HCT116 (cell line): ENCODE data around the gene SERPINI2.

Source experiments
- ATF3 ChIP-seq: IDR thresholded peaks from 2 replicates; pipeline ENCODE4 v1.6.1; 2012
- CEBPB ChIP-seq: IDR thresholded peaks from 2 replicates; pipeline ENCODE4 v1.6.1; 2012; ENCODE audit warnings: low read depth
- EGR1 ChIP-seq: IDR thresholded peaks from 2 replicates; pipeline ENCODE4 v1.6.1; 2012; ENCODE audit warnings: low read depth
- ELF1 ChIP-seq: IDR thresholded peaks from 2 replicates; pipeline ENCODE4 v1.6.1; 2012; ENCODE audit warnings: low read depth, borderline replicate concordance
- FOSL1 ChIP-seq: IDR thresholded peaks from 2 replicates; pipeline ENCODE4 v1.6.1; 2012; ENCODE audit warnings: low read depth
- JUND ChIP-seq: IDR thresholded peaks from 2 replicates; pipeline ENCODE4 v1.6.1; 2012
- MAX ChIP-seq: IDR thresholded peaks from 2 replicates; pipeline ENCODE4 v1.6.1; 2012
- POLR2A ChIP-seq: IDR thresholded peaks from 2 replicates; pipeline ENCODE4 v1.7.0; 2011; ENCODE audit warnings: borderline replicate concordance; ENCODE audit not compliant: insufficient read depth, insufficient read length; ENCODE audit errors: extremely low read depth
- POLR2AphosphoS5 ChIP-seq: IDR thresholded peaks from 2 replicates; pipeline ENCODE4 v1.6.1; 2011; ENCODE audit warnings: mild to moderate bottlenecking, low read depth, low read length, moderate library complexity
- SIN3A ChIP-seq: IDR thresholded peaks from 2 replicates; pipeline ENCODE4 v1.6.1; 2012; ENCODE audit warnings: low read depth
- SP1 ChIP-seq: IDR thresholded peaks from 2 replicates; pipeline ENCODE4 v1.6.1; 2012; ENCODE audit warnings: low read depth
- TCF7L2 ChIP-seq: IDR thresholded peaks from 2 replicates; pipeline ENCODE4 v1.7.0; 2011; ENCODE audit warnings: borderline replicate concordance, inconsistent platforms; ENCODE audit not compliant: insufficient read depth, insufficient read length; ENCODE audit errors: extremely low read depth
- YY1 ChIP-seq: IDR thresholded peaks from 2 replicates; pipeline ENCODE4 v1.6.1; 2011; ENCODE audit warnings: low read length, low read depth, moderate library complexity, mild to moderate bottlenecking; ENCODE audit not compliant: insufficient replicate concordance; ENCODE audit errors: extremely low read depth
- TF ChIP-seq, protein P1 (sequence below), 3 experiments: fragments of 200-600 bp in 1 of 3; sonication (generic) in 1 of 3; IDR thresholded peaks in 2 of 3; conservative IDR thresholded peaks in 1 of 3; 2 replicates each; pipeline ENCODE4 v1.5.1; 2012 to 2017; ENCODE audit warnings: low read depth in 2 of 3, low read length in 2 of 3, antibody characterized with exemption in 1 of 3, borderline replicate concordance in 1 of 3, control low read depth in 1 of 3, mild to moderate bottlenecking in 1 of 3, mixed read lengths in 1 of 3, mixed run types in 1 of 3, moderate library complexity in 1 of 3; ENCODE audit not compliant: insufficient read depth in 1 of 3

- TF ChIP-seq, protein P1, sequence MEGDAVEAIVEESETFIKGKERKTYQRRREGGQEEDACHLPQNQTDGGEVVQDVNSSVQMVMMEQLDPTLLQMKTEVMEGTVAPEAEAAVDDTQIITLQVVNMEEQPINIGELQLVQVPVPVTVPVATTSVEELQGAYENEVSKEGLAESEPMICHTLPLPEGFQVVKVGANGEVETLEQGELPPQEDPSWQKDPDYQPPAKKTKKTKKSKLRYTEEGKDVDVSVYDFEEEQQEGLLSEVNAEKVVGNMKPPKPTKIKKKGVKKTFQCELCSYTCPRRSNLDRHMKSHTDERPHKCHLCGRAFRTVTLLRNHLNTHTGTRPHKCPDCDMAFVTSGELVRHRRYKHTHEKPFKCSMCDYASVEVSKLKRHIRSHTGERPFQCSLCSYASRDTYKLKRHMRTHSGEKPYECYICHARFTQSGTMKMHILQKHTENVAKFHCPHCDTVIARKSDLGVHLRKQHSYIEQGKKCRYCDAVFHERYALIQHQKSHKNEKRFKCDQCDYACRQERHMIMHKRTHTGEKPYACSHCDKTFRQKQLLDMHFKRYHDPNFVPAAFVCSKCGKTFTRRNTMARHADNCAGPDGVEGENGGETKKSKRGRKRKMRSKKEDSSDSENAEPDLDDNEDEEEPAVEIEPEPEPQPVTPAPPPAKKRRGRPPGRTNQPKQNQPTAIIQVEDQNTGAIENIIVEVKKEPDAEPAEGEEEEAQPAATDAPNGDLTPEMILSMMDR (IDR thresholded peaks at IDR 0.05 in 2 of 3, conservative IDR thresholded peaks at IDR 0.05 in 1 of 3; ENCODE audit: borderline replicate concordance in 1 of 3, insufficient read depth in 1 of 3, low read depth in 2 of 3, low read length in 2 of 3), result no peak
- TF ChIP-seq POLR2A, result no peak
- no peak for TF ChIP-seq SIN3A
- TF ChIP-seq FOSL1, result no peak
- no peak for TF ChIP-seq JUND
- TF ChIP-seq POLR2AphosphoS5, result no peak
- TF ChIP-seq EGR1, result no peak
- TF ChIP-seq ATF3, result no peak
- TF ChIP-seq SP1, result no peak
- no peak for TF ChIP-seq TCF7L2
- no peak for TF ChIP-seq MAX
- no peak for TF ChIP-seq YY1
- TF ChIP-seq ELF1, result no peak
- no peak for TF ChIP-seq CEBPB
These were observed 10.7 kb upstream of the SERPINI2 start for GRCh38 chr3:167484551-167484950.
